Measurements from ENCODE around the gene ZSWIM4.

- no peak for TF ChIP-seq CTCF (IDR thresholded peaks at IDR 0.05)
- no peak for TF ChIP-seq POLR2A (IDR thresholded peaks at IDR 0.05)
These were observed 66.1 kb downstream of the ZSWIM4 start for GRCh38 chr19:13861392-13861713.
